HG03139 (cell line): ENCODE measurements around the gene MAN2C1.
"Not testable (repeated sequence)": the region's sequence is repeated elsewhere in the genome, so short reads cannot be mapped to it uniquely, and the experiment has no call there.

Experiments
- ATAC-seq: cut with Tn5 transposase; IDR thresholded peaks from one replicate; pipeline ENCODE4 v1.9.1; 2021; ENCODE audit not compliant: unreplicated experiment

MAN2C1 gene

DNA sequence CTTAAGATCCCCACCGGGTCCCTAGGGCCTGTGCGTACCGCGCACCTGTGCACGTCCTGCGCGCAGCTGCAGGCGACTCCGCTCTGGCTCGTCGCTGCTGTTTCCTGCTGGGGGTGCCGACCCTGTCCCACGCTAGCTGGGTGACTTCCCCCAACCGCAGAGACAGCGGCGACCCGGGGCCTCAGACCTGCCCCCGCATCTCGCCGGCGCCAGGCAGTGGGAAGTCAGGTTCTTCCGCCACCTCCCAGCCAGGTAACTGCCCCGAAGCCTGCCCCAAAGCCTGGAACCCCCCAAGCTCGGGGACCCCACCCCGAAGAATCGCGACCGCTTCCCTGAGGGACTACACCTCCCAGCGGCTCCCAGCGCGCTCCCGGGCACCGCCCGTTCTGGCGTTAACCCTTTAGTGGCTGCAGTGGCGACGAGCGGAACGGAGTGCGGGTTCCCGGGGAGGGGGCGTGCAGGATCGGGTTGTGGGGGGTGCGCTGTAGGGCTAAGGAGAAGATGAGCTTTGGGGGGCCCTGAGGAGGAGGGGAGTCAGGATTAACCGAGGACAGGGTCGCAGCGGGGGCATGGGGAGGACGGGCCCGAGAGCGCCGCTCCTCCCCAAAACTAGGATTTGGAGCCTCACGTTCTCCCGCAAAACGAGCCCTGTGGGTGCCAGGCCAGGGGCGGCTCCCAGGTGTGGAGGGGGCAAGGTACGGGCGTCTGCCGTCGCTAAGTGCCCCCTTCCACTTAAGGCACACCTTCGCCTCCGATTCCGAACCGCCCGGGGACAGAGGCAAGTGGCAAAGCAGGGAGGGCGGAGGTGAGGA lies 21.0 kb downstream of the MAN2C1 start:
- peak; percentile 54 for ATAC-seq

DNA sequence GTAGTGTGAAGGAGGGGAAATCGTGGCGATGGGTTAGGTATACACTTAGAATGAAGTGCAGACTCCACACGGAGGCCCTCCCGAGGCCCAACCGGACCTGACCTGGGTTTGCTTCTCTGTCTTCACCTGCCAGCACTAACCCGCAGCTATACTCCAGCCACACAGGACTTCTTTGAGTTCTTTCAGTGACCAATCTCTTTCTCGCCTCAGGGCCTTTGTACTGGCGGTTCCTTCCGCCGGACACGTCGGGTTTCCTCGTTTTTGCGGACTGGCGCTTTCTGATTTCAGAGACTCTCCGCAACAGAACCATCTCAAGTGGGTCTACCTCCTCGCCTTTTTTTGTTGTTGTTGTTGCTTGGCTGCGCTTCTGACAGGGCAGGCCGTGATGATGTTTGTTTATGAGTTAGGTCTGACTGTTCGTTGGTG lies 21.6 kb downstream of the MAN2C1 start, which contains the start of gene NEIL1:
NEIL1 (plus strand) TSS at position 244 of the 426 bp plus-strand sequence. CDS start 1,867 bp downstream, outside the sequence.
- no peak for ATAC-seq

GRCh38 chr15:75343953-75344352 lies 24.5 kb downstream of the MAN2C1 start:
- not testable (repeated sequence) for ATAC-seq

GRCh38 chr15:75342221-75342620 lies 26.2 kb downstream of the MAN2C1 start:
- ATAC-seq: no peak

GRCh38 chr15:75339531-75340240 lies 28.7 kb downstream of the MAN2C1 start:
- ATAC-seq: no peak

DNA sequence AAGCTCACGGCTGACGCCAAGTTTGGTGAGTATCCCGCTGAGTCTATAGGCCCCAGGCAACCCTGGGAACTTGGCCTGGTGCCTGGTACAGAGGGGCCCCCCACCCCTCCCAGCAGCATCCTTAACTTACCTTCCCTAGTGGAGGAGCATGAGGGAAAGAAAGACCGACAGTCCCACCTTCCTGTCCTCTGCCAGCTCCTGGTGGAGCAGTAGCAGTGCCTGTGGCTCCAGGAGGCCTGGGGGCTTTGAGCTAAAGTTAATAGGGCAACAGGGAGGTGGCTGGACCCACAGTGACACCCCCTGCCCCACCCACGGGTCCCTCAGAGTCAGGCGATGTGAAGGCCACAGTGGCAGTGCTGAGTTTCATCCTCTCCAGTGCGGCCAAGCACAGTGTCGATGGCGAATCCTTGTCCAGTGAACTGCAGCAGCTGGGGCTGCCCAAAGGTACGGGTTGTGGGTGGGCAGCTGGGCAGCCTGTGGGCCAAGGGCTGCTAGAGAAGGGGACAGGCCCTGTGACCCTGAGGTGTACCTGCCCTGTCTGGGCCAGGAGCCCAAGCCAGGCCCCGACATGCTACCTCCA lies 29.7 kb downstream of the MAN2C1 start:
- ATAC-seq: no peak

- no peak for ATAC-seq
These were observed 32.6 kb downstream of the MAN2C1 start, which contains the start of gene COMMD4 for GRCh38 chr15:75335705-75336355. Gene COMMD4 (plus strand): TSS chr15:75336063. CDS start chr15:75336090, 27 bp downstream.

- no peak for ATAC-seq
These were observed 33.1 kb downstream of the MAN2C1 start for GRCh38 chr15:75335313-75335704.

DNA sequence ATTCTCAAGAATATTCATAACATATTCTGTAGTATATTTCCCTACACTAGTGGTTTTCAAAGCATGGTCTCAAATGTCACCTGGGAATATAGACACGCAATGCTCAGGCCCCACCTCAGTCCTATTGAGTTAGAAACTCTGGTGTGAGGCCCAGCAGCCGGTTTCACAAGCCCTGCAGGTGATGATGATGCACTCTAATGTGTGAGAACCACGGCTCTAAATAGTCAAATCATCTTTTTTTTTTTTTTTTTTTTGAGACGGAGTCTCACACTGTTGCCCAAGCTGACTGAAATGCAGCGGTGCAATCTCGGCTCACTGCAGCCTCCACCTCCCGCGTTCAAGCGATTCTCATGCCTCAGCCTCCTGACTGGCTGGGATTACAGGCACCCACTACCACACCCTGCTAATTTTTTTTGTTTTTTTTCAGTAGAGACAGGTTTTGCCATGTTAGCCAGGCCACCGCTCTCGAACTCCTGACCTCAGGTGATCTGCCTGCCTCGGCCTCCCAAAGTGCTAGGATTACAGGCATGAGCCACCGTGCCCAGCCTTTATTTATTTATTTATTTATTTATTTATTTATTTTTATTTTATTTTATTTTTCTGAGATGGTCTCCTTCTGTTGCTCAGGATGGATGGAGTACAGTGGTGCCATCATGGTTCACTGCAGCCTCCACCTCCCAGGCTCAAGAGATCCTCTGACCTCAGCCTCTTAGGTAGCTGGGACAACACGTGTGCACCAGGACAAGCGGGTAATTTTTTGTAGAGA lies 34.6 kb downstream of the MAN2C1 start:
- ATAC-seq: not testable (repeated sequence)

GRCh38 chr15:75332093-75332492 lies 36.3 kb downstream of the MAN2C1 start:
- ATAC-seq: not testable (repeated sequence)

DNA sequence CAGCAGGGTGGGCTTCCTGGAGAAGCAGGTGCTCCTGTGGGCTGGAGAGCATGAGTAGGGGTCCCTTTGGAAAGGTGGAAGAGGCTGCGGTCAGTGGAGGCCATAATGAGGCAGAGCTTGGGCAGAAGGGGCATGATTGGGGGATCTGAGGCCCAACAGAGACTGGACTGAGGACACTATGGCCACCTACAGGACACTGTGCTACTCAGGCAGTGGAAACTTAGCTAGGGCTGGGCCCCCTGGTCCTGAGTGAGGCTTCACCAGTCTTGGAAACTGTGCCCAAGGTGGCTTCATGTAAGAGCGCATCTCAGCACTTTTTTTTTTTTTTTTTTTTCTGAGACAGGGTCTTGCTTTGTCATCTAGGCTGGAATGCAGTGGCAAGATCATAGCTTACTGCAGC lies 38.8 kb downstream of the MAN2C1 start:
- ATAC-seq: no peak

DNA sequence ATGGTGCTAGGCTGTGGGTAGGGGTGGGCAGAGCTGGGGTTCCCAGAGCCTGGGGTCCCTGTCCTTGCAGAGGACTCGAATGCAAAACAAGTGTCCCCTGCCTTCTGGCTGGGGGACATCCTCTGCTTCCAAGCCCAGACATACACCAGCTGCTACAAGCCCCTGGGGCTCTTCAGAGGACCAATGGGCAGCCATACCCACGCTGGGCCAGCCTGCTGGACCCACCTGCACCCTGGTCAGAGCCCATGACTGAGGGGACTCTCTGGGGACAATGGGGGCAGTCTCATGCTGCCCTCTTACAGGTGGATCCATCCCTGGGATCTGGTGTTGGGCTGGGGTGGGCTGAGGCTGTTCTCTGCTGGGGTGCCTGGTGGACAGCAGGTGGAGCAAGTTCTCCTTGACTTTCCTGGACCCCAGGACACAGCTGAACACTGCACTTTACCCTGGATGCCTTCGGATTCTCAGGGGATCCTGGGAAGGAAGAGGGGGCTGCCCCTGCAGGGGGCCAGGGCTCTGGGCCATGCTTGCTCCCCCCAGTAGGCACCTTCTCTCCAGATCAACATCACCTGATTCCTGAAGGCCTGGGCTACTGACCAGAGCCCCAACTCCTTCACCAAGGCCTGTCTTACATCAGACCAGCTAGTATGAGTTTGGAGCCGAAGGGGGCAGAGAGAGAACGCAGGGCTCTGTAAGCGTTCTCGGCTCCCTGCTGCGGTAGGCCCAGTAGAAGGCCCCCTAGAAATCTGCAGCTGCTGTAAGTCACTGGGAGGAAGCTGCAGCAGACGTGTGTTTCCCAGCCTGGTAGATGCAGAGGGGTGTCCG lies 39.7 kb downstream of the MAN2C1 start:
- no peak for ATAC-seq

DNA sequence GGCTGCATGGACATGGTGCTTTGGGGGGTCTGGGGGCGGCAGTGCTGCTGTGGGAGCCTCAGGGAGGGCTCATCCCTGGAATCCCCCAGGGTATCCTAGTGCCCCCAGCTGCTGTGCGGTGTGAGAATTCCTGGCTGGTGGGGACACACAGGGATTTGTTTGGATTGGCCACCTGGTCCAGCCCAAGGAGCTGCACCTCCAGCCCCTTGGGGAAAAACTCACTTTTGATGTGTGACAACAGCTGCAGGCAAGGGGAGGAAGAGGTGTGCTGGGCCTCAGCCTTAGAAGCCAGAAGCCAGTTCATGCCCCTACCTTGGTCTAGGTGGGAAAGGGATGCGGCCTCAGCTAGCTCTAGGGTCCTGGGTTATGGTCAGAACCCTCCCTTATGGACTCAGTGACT lies 40.9 kb downstream of the MAN2C1 start:
- no peak for ATAC-seq

GRCh38 chr15:75327005-75327404 lies 41.4 kb downstream of the MAN2C1 start:
- ATAC-seq: no peak

GRCh38 chr15:75325922-75326321 lies 42.5 kb downstream of the MAN2C1 start:
- ATAC-seq: no peak

GRCh38 chr15:75321711-75322110 lies 46.7 kb downstream of the MAN2C1 start:
- ATAC-seq: no peak

- not testable (repeated sequence) for ATAC-seq
These were observed 49.0 kb downstream of the MAN2C1 start for GRCh38 chr15:75319231-75319897.

DNA sequence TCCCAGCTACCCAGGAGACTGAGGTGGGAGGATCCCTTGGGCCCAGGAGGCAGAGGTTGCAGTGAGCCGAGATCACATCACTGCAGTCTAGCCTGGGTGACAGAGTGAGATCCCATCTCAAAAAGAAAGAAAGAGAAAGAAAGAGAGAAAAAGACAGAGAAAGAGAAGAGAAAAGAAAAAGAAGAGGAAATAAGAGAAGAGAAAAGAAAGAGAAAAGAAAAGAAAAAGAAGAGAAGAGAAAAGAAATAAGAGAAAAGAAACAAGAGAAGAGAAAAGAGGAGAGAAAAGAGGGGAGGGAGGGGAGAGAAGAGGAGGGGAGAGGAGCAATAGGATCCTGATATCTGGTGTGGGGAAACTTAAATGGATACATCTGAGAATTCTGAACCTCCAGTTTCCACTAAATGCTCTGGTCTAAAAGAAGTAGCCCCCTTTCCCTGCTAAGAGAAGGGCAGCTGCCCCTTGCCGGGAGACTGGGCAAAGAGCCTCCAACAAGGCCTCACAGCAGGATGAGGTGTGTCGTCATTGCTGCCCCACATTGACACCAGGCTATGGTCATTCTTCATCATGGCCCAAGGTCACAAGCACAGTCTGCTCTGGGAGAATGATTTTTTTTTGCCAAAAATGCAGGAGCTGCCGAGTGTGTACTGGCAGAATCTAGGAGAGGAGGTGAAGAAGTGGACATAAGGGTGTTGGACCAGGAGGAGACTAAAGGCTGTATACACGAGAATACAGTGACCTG lies 53.7 kb downstream of the MAN2C1 start:
- ATAC-seq: no peak
